GM18520 (cell line): ENCODE results near the gene FARS2.

Source experiments
- ATAC-seq: cut with Tn5 transposase; IDR thresholded peaks from one replicate; pipeline ENCODE4 v1.9.1; 2021; ENCODE audit not compliant: unreplicated experiment

Gene FARS2

GRCh38 chr6:5459346-5459745, 198.0 kb downstream of the FARS2 start:
- ATAC-seq, result no peak

- no peak for ATAC-seq
Measured at GRCh38 chr6:5461365-5461764, 200.1 kb downstream of the FARS2 start.

- ATAC-seq, result no peak
Measured at GRCh38 chr6:5462856-5463255, 201.5 kb downstream of the FARS2 start.

GRCh38 chr6:5463690-5464089, 202.4 kb downstream of the FARS2 start:
- no peak for ATAC-seq

GRCh38 chr6:5464099-5464885, 203.0 kb downstream of the FARS2 start:
- no peak for ATAC-seq

- no peak for ATAC-seq
Measured at GRCh38 chr6:5466281-5467136, 205.2 kb downstream of the FARS2 start.

- ATAC-seq, result no peak
Measured at GRCh38 chr6:5468586-5468985, 207.3 kb downstream of the FARS2 start.

GRCh38 chr6:5469101-5469846, 208.0 kb downstream of the FARS2 start:
- no peak for ATAC-seq

- no peak for ATAC-seq
Measured at GRCh38 chr6:5471044-5471443, 209.7 kb downstream of the FARS2 start.

GRCh38 chr6:5471637-5472398, 210.5 kb downstream of the FARS2 start:
- ATAC-seq, result no peak

GRCh38 chr6:5472571-5472970, 211.3 kb downstream of the FARS2 start:
- no peak for ATAC-seq

GRCh38 chr6:5475779-5476178, 214.5 kb downstream of the FARS2 start:
- no peak for ATAC-seq

GRCh38 chr6:5478380-5478779, 217.1 kb downstream of the FARS2 start:
- ATAC-seq, result no peak

GRCh38 chr6:5481033-5481432, 219.7 kb downstream of the FARS2 start:
- no peak for ATAC-seq

GRCh38 chr6:5481750-5482149, 220.4 kb downstream of the FARS2 start:
- ATAC-seq, result no peak

GRCh38 chr6:5482619-5483018, 221.3 kb downstream of the FARS2 start:
- ATAC-seq, result no peak

- no peak for ATAC-seq
Measured at GRCh38 chr6:5484692-5485091, 223.4 kb downstream of the FARS2 start.

GRCh38 chr6:5486214-5486613, 224.9 kb downstream of the FARS2 start:
- peak; percentile 87 for ATAC-seq

- no peak for ATAC-seq
Measured at GRCh38 chr6:5490501-5491069, 229.3 kb downstream of the FARS2 start.

GRCh38 chr6:5492356-5492755, 231.0 kb downstream of the FARS2 start:
- no peak for ATAC-seq
